ENCODE measurements around the gene KANK4.
A peak's percentile ranks its signal among the peaks of the same experiment; 100 is the strongest.

Gene KANK4

DNA sequence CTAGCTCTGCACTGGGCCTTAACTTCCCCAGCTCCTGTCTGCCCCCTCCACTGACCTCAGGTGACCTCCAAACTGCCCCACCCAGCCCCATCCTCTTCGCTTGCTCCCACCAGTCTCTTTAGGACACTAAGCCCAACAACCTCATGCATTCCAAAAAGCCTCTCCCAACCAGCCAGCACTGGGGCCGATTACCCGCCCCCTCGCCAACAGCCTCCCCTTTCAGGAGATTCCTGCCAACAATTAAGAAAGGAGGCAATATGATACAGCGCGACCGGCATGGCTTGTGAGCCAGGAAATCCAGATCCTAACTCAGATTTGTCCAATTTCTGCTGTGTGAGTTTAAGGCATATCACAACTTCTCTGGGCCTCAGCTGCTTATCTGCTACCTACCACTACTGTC lies 14.7 kb downstream of the KANK4 start:
- no peak for DNase-seq

DNA sequence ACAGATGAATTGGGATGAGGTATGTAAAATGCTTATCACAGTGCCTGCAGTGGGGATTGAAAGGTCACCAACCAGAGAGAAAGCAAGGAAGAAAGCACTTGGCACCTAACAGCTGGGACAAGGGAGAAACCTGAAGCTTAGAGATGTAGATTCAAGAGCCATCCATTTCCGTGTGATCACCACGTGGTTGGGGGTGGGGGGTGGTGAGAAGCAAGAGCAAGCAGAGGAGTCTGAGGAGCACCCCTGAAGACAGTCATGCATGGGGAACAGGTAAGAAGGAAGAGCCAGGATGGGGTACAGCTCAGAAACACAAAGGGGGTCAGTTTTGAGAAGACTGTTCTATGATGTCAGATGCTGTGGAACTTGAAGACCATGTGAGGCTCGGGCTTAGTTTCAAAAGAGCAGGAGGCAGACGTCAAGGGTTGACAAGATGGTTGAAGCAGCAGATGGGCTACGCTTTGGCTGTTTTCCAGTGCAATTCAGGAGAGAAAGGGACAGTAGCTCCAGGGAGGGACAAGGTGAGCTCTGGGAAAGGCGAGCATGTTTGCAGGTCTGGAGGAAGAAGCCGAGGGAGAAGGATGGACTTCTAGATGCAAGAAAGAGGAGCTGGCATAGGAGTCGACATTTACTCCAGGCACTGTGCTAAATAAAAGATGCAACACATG lies 17.4 kb downstream of the KANK4 start:
- DNase-seq = no peak

DNA sequence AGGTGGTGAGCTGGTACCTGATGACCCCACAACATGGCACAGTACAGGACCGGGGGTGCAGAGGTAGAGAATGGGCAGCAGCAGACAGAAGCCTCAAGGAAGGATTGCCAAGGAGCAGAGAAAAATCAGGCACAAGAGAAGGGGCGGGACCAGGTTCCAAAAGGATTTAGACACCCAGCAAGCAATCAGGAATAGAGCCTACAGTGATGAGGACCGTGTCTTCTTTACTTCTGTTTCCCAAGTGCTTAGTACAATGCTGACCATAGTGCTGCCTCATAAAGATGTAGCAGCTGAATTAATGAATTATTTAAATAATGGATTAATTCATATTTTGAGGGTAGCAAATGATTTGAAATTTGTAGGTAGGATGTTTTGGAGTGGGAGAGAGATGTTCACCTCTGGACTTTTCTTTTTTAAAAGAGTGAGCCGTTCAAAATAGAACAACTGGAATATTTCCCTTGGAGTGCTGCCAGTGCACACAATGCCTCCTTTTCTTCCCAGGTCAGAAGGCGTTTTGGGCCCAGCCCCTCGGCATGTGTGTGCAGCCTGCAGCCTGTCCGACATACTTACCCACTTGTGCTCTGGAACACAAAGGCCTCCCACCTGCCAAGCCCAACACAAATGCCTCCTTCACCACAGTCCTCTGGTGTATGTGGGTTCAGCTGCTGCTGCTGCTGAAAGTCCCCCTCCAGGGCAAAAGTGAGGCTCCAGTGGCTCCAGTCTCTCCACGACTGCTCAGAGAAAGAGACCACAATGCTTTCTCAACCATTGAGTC lies 19.6 kb downstream of the KANK4 start:
- DNase-seq = no peak

DNA sequence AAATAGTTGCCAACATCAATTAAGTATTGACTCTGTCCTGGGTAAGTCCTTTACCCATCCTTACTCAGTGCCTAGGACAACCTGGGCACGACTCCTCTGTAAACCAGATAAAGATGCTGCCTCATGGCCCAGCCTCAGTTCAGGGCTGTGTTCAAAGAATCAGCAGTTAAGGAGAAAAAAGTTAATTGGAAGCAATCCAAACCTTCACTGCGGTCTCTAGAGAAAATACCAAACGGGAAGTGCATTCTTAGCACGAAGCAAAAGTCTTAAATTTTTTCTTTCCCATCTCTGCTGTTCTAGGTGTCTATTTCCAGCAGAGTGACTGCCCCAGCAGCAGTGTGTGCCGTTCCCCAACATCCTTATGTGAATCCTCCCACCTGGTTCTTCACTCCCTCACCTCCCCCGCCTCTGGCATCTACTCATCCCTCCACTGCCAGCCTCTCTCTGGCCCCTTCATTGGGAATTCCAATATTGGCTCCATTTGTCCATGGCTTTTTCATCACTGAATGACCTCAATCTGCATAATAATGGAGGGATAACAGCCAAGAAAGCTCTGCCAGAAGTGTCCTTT lies 23.2 kb downstream of the KANK4 start:
- DNase-seq = peak; percentile 26 to 36

DNA sequence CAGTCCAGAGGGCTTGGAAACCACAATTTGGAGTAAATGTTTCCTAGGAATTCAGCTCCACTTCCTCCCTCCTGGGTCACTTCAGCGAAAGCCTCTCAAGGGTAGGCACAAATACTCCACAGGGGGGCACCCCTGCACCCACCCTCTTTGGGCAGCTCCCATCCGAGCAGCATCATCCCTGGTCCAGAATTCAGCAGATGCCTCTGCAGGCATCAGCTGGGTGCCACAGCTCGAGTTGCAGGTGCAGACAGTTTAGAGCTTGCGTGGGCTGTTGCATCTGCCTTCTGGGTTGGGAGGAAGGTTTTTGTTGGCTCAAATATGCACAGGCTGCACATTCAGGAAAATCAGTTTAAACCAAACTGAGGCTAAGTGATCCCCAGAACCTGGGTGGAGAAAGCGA lies 25.0 kb downstream of the KANK4 start:
- DNase-seq = peak in 1 of 2 donors; percentile 23

DNA sequence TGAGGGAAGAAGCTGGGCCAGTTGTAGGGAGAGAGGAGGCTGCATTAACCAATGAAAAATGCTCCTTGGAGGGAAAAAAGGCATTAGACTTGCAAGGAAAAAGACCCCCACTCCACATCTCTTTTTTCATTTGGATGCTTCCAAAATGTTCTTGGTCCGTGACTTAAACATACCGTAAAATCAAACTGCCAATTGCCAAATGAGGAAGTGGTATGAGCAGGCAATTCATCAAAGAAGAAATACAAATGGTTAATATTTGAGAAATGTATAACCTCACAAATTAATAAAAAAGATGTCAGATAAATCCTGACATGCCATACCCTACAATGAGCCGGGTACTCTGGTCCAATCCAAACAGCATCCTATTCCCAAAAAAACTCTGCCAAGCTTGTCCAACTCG lies 30.6 kb downstream of the KANK4 start:
- no peak for DNase-seq

DNA sequence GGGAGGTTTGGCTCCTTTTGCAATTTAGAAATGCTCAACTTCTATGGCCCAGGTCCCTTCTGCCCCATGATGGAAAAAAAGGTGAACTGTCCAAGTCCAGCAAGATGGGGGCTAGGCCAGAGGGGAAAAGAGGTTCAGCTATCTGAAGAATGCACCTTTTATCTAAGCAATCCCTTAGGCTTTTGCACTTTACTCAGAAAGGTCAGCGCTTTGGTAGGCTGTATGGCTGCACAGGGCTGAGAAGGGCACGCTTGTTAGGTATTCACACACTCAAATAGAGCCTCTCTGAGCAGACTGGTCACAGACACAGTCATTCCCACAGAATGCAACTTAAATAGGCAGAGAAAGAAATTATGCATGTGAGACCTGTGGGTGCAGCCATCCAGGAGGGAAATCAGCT lies 31.0 kb downstream of the KANK4 start:
- no peak for DNase-seq

DNA sequence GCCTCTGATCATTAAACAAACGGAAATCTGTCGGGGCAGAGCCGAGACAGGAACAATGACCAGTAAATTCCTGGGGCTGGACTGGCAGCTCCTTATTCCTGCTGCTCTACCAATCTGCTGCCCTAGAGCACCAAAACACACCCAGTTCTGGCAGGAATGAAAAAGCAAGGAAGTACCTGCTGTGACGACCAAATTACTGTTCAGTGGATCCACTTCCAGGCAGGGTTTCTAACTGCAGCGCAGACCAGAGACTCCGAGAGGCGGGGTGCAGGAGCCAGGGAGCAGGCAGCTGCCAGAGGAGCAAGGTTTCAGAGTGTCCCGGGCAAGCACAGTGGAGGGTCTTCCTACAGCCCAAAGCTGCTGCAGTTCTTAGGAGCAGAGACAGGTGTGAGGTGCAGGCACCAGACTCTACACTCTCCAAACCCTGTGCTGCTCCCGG lies 32.4 kb downstream of the KANK4 start:
- DNase-seq = no peak

DNA sequence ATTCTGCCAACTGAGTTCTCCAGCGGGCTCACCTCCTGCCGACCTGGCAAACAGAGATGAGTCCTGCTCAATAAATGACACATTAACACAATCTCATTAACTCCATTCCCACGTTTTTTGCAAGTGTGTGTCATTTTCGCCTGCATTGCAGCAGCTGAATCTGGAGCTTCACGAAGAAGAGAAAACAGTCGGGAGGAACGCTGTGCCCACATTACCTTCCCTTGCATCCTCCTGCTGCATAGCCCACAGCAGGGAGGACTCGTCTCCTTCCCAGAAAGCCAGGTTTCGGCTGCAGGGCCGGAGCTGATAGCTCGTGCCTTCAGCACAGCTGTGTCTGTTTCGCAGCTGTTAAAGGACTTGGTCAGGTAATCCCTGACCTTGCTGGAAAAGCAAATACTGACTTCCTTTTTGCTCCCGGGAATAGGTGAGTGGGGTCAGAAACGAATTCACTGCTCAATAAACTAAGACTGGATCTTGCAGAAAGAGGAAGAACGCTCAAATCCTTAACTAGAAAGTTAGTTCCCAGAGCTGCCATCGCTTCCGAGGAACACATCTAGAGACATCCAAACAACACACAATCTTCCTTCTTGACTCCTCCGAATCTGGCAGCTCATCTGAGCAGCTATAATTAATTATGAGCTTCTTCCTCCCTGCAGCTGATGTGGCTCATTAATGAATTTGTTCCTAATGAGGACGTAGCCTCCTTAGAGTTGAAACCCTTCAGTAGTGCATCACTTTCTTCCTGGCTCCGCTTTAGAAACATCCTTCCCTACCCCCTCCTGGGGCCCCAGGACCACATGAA lies 33.0 kb downstream of the KANK4 start:
- no peak for DNase-seq

DNA sequence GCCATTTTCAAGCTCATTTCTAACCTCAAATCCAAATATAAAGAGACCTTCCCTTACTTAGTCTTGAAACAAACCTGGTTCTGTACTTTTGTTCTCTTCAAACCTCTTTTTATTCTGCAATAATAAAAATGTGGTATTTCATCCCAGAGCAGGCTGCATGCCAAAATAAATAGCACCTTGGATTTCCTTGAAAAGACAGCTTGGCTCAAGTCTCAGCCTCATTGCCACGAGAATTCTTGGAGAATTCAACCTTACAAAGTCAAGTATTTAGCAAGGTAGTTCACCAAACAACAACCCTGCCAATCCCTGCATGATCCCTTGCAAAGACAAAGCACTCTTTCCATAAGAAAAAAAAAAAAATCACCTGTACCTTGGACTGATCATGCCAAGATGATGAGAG lies 33.8 kb downstream of the KANK4 start:
- DNase-seq = no peak

DNA sequence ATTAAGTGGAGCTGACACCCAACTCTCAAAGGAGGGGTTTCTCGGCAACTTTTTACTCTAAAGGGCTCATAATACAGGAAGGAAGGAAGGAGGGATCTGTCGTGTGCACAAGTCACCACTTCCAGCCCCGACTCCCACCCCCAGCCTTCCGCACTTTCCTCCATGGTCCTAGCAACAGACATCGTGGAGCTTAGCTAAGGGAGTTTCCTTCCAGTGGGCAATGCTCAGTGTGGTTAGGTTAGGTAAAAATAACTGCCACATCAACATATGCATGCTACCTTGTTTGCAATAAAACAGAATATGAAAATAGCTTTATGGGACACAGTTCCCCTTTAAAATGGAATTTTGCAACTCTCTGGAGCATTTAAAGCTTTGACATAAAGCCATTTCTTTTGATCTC lies 35.2 kb downstream of the KANK4 start:
- no peak for DNase-seq

DNA sequence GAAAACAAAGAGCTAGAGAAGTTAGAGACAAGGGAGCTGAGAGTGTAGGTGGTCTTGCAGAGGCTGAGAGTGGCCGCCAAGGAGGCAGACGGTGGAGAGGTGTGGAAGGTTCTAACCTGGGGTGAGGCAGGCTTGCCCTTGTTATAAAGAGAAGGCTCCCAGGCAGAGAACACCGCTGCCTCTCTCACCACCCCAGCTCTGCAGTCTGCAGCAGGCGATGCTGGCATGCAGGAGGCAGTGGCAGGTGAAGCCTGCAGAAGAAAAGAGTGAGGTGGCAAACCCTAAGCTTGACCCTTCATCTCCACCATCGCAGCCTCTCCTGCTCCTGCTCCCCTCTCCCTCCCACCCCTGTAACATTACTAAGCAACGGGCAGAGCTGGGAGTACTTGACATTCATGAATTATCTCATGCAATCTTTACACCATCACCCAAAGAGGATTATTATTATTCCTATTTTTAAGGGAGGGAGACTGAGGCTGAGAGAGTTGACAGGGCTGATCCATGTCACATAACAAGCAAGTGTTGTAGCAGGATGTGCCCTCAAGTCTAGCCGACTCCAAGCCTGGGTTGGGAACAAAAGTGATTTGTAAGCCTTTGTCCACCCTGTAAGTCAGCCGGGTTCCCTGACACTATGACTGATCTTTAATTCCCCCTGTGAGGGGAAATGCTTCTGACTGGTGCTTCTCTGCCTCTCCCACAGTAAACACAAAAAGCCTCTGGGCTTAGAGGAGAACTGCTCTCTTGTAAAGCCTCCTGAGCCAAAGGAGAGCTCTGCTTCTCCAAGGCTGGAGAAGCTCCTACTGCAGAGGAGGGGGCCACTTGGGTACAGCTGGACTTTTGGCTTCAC lies 36.1 kb downstream of the KANK4 start:
- DNase-seq = no peak

DNA sequence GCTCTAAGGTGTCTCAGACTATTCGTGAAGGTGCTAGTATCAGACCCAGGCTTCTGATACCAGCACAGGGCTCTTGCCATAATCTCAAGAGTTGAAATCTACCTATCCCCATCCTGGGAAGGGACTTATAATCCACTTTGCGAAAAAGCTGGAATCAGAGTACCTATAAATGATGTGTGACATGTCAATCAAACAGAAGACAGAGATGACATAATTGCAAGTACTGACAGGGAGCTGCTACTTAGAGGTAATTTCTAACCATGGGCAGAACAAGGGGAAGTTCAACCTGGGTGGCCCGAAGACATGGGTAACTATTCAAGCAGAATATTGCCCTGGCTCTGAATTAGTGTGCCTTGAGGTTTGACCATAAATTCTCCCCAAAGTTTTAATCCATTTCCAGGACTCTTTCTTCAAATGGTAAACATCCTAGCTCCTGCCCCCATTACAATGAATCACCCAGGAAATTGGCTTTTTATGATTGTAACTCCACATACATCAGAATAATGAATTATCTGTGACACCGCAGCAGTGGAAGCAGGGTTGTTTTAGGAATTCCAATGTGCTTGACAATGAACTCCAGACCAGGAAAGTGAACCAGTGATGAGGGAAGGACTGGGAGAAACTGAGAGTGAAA lies 37.2 kb downstream of the KANK4 start:
- DNase-seq = no peak

DNA sequence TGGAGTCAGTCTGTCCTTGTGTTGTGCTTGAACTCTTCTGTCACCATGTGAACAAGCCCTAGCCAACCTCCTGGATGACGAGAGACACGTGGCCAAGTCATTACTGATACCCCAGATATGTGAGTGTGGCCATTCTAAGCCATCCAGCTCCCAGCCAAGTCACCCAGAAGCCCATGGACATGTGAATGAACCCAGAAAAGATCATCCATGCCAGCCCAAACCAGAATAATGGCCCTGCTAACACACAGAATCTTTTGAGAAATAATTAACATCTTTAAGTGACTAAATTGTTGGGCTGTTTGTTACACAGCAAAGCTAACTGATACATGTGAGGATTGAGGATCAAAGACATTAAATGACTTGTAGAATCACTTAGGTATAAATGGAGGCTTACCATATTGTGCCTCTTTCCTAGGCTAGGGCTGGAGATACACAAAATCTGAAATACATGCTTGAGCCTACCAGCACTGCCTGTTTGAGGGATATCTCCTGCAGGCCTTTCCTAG lies 38.2 kb downstream of the KANK4 start:
- DNase-seq = no peak

DNA sequence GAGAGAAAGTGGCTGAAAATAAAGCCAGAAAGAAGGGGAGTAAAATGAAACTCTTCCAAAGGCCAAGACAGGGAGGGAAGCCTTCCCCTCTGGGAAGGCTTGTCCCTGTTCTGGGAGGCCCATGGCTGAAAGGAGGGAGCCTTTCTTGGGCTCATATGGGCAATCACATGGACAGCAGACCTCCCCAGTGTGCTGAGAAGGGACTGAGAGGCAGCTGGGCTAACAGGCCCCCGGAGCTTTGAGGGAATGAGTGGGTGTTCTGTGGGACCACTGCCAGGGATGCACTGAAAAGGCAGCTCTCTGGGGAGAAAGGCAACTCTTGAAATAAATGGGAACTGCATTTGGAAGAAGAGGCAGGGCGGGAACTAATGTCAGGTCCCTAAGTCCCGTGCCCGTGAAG lies 39.1 kb downstream of the KANK4 start:
- no peak for DNase-seq

DNA sequence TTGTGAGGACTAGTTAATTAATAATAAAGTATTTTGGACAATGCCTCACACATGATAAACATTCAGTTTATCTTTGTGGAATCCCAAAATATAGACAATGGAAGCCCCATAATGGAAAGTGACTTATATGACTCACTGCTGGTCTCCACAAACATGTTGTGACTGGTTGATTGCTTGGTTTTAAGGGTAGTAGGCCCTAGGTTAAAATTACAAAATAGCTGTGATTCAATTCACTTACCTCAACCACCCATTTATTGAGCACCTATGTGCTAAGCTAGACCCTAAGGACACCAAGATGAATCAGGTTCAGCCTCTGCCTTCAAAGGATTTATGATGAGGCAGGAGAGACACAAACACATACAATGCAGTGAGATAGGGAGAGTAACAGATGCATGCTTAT lies 42.4 kb downstream of the KANK4 start:
- DNase-seq = no peak

DNA sequence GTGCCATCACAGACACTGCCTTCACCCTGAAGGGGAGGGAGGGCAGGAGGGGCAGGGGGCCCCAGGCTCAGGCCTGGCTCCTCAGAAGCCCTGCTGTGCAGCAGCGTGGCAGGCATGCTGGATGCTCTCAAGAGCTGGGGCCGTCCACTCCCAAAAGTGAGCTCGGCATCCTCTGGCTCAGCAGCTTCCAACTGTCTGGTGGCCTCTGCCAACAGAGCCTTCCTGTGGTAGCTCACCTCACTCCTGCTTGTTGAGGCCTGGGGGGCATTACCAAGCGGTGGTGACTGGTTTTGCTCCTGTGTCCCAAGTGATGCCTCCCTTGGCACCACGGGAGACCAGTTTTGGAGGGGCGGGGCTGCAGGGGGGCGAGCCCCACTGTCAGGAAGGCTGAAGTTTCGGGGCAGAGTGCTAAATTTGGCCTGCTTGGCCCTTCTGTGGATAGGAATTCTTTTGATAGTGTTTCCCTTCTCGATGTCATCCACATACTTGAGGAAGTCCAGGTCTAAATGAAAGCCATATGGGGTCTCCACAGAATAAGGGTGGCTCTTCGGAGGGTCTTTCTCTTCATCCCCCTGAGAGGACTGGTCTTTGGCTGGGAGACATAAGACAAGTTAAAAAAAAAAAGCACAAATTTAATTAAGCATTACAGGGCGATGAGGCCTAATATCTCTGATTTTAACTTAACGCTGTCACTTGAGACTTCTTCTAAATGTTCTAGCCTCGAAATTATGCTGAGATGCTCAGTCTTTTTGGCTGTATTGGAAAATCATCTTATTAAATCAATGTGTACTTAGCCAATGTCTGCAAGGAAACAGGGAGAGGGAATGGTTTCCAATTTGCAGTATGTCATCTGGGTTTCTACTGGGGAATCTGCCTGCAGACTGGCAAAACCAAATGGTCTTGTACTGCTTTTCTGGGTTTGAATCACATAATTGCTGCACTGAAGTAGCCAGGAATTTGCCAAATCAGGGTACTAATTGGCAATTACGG lies 44.4 kb downstream of the KANK4 start:
- no peak for DNase-seq

DNA sequence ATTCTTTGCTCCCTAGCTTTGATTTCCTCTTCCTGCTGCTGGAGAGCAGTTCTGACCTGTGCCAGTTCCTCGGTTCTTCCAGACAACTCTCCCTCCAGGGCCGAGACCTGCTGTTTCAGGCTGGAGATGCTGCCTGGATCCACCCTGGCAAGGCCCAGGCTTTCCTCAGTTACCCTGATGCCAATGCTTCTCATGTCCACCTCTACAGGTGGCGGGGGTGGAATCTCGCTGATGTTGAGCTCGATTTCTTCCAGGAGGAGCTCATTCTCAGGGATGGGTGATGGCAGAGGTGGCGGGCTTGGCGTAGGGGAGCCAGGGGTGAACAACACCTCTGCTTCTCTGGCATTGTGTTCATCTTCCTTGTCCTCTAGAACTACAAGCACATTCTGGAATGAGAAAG lies 45.3 kb downstream of the KANK4 start:
- no peak for DNase-seq

DNA sequence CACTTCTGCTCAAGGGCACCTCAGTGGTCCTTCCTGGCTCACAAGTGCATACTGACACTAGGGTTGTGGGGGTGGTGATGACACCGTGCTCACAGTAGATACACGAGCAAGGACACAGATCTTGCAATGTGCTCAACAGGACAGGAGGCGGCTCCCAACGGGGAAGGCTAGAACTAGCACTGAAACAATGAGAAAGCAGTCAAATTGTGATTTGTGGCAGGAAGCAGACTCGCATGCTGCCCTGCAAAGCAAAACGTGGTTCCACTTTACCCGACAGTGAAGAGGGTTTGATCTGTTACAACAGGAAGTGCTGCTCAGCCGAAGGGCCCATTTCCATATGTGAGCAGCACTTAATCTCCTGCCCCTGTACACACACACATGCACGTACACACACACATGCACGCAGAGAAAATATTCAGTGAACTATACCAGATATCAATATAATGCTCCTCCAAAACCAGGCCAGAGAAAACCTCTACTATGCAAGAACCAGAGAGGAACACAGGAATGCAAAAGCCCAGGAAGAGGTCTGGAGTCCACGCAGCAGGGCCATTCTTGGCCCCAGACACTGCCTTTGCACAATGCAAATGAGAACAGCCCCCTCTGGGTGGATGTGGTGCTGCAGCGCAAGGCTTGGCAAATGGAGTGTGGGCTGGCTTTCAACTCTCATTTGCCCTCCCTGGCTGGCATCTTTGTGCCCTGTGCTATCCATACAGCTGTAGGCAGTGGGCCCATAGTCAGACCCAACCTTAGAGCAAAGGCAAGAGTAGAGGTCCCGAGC lies 47.1 kb downstream of the KANK4 start:
- peak in 1 of 2 donors; percentile 3 for DNase-seq

DNA sequence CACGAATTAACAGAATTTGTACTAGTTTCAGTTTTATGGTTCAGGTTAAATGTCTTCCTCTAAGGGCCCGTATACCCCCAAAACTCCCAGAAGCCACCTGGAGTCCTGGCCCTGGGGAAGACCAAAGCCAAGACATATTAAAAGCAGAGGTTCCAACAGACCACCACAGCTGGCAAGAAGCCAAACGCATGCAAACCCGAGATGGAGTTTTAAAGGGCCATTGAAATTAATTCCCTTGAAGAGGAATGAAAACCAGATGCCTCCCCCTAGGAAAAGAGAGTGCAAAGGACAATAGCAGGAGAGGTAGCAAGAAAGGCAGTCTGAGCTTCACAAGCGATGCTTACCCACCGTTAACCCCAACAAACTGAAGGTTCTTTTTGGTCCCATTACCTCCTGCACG lies 48.1 kb downstream of the KANK4 start:
- DNase-seq = no peak

Data from inflammatory macrophage treated with lipopolysaccharide for 1 hour (primary cell).